ENCODE measurements around the gene ORAI3.
A peak's percentile ranks its signal among the peaks of the same experiment; 100 is the strongest.

The ORAI3 gene

GRCh38 chr16:30983898-30984610 is 35.2 kb downstream of the ORAI3 start:
- H3K4me3 Mint-ChIP-seq, result no peak overlapping the region
- DNase-seq (ENCODE audit: low spot score in 2 of 2) (no peak), ATAC-seq (no peak)
- H3K4me1 Mint-ChIP-seq, result peaks cover 10% of the 10 kb centered on the region
- no peaks in the 10 kb centered on the region for H3K9me3 Mint-ChIP-seq
- no peak overlapping the region for H3K27ac Mint-ChIP-seq
- H3K36me3 Mint-ChIP-seq, result peaks cover 32% of the 10 kb centered on the region

GRCh38 chr16:30984669-30985400 is 36.0 kb downstream of the ORAI3 start, which contains the start of gene HSD3B7:
Gene HSD3B7 (plus strand): TSS chr16:30985207. CDS start chr16:30985659, 452 bp downstream.
- Mint-ChIP-seq H3K27ac (no peak within 1 kb of the TSS), H3K36me3 (peaks cover 31% of the 10 kb centered on the region), H3K4me3 (peak within 1 kb of the TSS; percentile 32), H3K9me3 (no peaks in the 10 kb centered on the region), H3K4me1 (peaks cover 10% of the 10 kb centered on the region)
- ATAC-seq (peak; percentile 79), DNase-seq (ENCODE audit: low spot score in 2 of 2) (peak; percentile 88 to 93)

- Mint-ChIP-seq H3K9me3 (no peaks in the 10 kb centered on the region), H3K4me3 (peak overlapping the region; percentile 32)
Measured at GRCh38 chr16:30985401-30986128, 36.7 kb downstream of the ORAI3 start.

GRCh38 chr16:30986129-30986991 is 37.5 kb downstream of the ORAI3 start:
- DNase-seq (ENCODE audit: low spot score in 2 of 2) (no peak), ATAC-seq (no peak)
- H3K4me1 Mint-ChIP-seq, result peaks cover 10% of the 10 kb centered on the region
- peaks cover 21% of the 10 kb centered on the region for H3K36me3 Mint-ChIP-seq
- H3K27ac Mint-ChIP-seq, result peak overlapping the region; percentile 10
- no peaks in the 10 kb centered on the region for H3K9me3 Mint-ChIP-seq
- no peak overlapping the region for H3K4me3 Mint-ChIP-seq

More at GRCh38 chr16:30985401-30986128, 36.7 kb downstream of the ORAI3 start:
- ATAC-seq (peak; percentile 4), DNase-seq (ENCODE audit: low spot score in 2 of 2) (no peak)
- Mint-ChIP-seq H3K36me3 (peaks cover 24% of the 10 kb centered on the region), H3K4me1 (peaks cover 10% of the 10 kb centered on the region), H3K27ac (no peak overlapping the region)

GRCh38 chr16:30987581-30988190 is 38.8 kb downstream of the ORAI3 start:
- no peaks in the 10 kb centered on the region for H3K9me3 Mint-ChIP-seq
- no peak for DNase-seq (ENCODE audit: low spot score in 2 of 2)
- peaks cover 8% of the 10 kb centered on the region for H3K36me3 Mint-ChIP-seq
- no peak overlapping the region for H3K4me3 Mint-ChIP-seq
- peaks cover 7% of the 10 kb centered on the region for H3K4me1 Mint-ChIP-seq
- no peak overlapping the region for H3K27ac Mint-ChIP-seq
- no peak for ATAC-seq

GRCh38 chr16:30989469-30990047 is 40.7 kb downstream of the ORAI3 start:
- ATAC-seq (no peak), DNase-seq (ENCODE audit: low spot score in 2 of 2) (no peak)
- Mint-ChIP-seq H3K27ac (peak overlapping the region; percentile 29), H3K36me3 (peaks cover 5% of the 10 kb centered on the region), H3K9me3 (no peaks in the 10 kb centered on the region), H3K4me3 (no peak overlapping the region), H3K4me1 (peaks cover 13% of the 10 kb centered on the region)

DNA sequence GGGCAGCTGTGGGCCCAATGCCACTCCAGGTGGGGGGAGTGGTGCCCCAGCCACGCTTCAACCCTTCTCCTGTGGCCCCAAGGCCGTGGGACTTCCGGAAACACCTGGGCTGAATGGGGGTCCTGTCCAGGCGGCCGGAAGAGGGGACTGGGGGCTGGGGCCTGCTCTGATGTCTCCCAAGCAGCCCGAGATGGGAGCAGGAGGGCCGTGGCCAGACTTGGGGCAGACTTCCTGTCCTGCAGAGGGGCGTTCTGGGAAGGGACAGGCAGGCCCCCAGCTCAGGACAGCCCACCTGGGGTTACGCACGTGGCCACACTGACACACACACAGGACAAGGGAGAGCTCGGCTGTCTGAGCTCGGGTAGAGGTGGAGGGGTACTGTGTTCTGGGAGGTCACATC is 41.2 kb downstream of the ORAI3 start:
- Mint-ChIP-seq H3K4me3 (no peak overlapping the region), H3K36me3 (peaks cover 5% of the 10 kb centered on the region), H3K27ac (no peak overlapping the region), H3K4me1 (peaks cover 18% of the 10 kb centered on the region), H3K9me3 (no peaks in the 10 kb centered on the region)
- DNase-seq (ENCODE audit: low spot score in 2 of 2) (no peak), ATAC-seq (no peak)

DNA sequence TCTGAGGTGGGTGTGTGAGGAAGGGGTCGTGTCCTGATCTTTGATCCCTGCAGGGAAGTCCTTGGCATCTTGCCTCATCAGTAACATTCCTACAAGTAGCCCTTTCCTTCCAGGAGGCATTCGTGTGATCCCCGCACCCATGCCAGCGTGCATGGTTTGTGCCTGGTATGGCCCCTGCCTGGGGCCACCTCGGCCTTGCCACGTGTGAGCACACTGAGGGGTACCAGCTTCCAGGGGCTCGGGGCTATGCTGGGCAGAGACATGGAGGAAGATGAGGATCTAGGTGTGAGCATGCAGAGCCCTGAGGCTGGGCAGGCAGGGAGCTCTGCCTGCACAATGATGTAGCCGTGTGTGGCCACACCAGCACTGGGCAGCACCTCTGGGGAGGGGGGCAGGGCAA is 42.2 kb downstream of the ORAI3 start:
- no peak for DNase-seq (ENCODE audit: low spot score in 2 of 2)
- Mint-ChIP-seq H3K4me3 (no peak overlapping the region), H3K27ac (no peak overlapping the region), H3K9me3 (no peaks in the 10 kb centered on the region), H3K4me1 (peaks cover 21% of the 10 kb centered on the region), H3K36me3 (peaks cover 5% of the 10 kb centered on the region)
- ATAC-seq, result no peak

DNA sequence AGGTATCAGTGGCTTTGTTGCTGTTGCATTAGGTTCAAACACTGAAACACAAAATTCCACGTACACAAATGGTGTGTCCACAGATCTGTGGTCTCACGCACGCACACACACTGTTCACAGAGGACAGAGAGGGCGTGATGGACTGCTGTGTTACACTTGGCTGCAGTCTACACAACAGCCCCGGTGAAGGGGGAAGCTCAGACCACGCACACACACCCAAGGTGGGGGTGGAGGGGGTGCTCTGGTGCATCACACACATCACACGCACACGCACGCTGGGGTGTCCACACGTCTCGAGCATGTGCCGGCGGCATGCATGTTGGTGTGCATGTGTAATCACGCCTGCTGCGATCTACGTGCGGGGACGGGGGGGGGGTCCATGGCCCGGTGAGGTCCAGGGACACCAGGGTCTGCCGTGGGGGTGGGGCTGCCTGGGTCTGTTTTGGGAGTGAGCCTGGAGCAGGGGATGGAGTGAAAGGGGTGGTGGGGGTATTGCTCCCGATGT is 43.5 kb downstream of the ORAI3 start:
- ATAC-seq (no peak), DNase-seq (ENCODE audit: low spot score in 2 of 2) (no peak)
- H3K36me3 Mint-ChIP-seq, result peaks cover 5% of the 10 kb centered on the region
- peaks cover 21% of the 10 kb centered on the region for H3K4me1 Mint-ChIP-seq
- no peaks in the 10 kb centered on the region for H3K9me3 Mint-ChIP-seq
- H3K27ac Mint-ChIP-seq, result peak overlapping the region; percentile 43
- no peak overlapping the region for H3K4me3 Mint-ChIP-seq

DNA sequence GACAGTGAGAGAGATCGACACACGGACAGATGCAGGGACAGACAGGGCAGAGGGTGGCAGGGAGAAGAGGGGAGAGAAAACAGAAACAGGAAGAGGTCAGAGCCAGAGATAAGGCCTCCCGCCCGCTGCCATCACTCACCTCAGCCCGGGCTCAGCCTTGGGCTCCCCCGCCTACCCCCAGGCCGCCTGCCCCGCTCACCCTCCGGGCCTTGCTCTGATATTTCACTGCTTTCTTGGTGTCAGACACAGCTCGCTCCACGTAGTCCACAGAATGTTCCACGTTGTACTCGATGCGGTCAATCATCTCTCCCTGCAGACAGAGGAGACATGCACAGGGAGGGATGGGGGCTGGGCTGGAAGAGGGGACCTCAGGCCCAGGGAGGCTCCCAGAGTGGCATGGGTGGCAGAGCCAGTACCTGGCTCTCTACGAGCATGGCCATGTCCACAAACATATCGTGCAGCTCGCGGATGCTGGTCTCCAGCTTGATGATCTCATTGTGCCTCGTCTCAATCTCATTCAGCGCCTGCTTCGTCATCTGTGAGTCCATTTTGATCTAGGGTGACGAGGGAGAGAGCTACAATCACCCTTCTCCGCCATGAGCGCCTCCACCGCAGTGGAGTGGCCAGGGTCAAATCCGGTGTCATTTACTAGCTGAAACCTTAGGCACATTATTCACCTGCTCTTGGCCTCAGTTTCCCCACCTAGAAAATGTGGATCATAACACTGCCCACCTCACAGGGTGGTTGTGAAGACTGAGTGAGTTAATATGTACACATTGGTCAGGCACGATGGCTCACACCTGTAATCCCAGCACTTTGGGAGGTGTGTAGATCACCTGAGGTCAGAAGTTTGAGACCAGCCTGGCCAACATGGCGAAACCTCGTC is 44.3 kb downstream of the ORAI3 start:
- Mint-ChIP-seq H3K4me3 (no peak overlapping the region), H3K36me3 (peaks cover 5% of the 10 kb centered on the region), H3K4me1 (peaks cover 21% of the 10 kb centered on the region), H3K9me3 (no peaks in the 10 kb centered on the region), H3K27ac (peak overlapping the region; percentile 43)
- no peak for DNase-seq (ENCODE audit: low spot score in 2 of 2)
- ATAC-seq, result no peak

- Mint-ChIP-seq H3K4me1 (peaks cover 21% of the 10 kb centered on the region), H3K27ac (no peak overlapping the region), H3K4me3 (peak overlapping the region; percentile 77), H3K36me3 (peaks cover 5% of the 10 kb centered on the region), H3K9me3 (no peaks in the 10 kb centered on the region)
- no peak for ATAC-seq
- DNase-seq (ENCODE audit: low spot score in 2 of 2), result no peak
Measured at GRCh38 chr16:30995927-30996323, 47.1 kb downstream of the ORAI3 start.

DNA sequence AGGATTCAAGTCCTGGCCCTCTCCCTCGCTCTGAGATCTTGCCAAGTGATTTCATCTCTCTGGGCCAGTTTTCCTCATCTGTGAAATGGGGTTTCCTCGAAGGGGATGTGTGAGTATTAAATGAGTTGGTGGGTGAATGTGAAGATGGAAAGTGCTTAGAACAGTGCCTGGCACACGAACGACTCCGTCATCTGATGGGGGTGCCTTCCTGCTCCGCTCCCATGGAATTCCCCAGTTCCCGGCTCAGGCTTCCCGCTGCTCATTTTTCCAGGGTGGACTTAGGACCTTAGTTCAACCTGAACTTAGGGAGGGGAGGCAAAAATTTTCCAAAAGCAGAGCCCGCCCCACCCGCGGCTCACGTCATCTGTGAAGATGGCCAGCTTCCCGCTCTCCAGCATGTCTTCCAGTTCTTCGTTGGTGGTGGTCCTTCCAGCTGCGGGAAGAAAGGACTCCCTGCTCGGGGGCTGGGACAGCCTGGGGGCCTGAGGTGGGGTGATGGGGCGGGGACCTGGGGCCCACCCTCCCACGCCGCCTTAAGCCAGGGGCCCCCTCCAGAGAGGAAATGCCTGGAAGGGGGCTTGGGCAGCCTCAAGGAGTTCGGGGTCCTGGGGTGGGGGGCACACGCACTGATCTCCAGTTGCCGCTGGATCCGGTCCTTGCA is 47.6 kb downstream of the ORAI3 start:
- ATAC-seq (no peak), DNase-seq (ENCODE audit: low spot score in 2 of 2) (no peak)
- H3K9me3 Mint-ChIP-seq, result no peaks in the 10 kb centered on the region
- H3K4me3 Mint-ChIP-seq, result peak overlapping the region; percentile 77
- no peaks in the 10 kb centered on the region for H3K36me3 Mint-ChIP-seq
- H3K4me1 Mint-ChIP-seq, result peaks cover 21% of the 10 kb centered on the region
- H3K27ac Mint-ChIP-seq, result peak overlapping the region; percentile 85

Data from stimulated activated effector memory CD8-positive, alpha-beta T cell treated with anti-CD3 and anti-CD28 coated beads, Interleukin-12 subunit alpha, Interleukin-12 subunit beta, amount 100 ng/mL, for 72 hours (primary cell).